Hepatocyte (in vitro differentiated cells): ENCODE measurements around the gene HEXA. TPM values are rescaled to one million over a fixed set of nuclear protein-coding genes. Genes with fewer than 3 reads are reported as not detected.
"Not testable (repeated sequence)": the region's sequence is repeated elsewhere in the genome, so short reads cannot be mapped to it uniquely, and the experiment has no call there.

Experiments used
- DNase-seq: peaks from one replicate; pipeline ENCODE4 v3.0.0-alpha.2; 2016; ENCODE audit warnings: low spot score
- H2AFZ ChIP-seq: fragments of 200-600 bp; sonication (generic); 2 replicates; pipeline ENCODE4 v1.6.0; 2016; ENCODE audit warnings: antibody characterized with exemption, mild to moderate bottlenecking
- H3K27ac ChIP-seq: fragments of 200-600 bp; sonication (generic); 2 replicates; pipeline ENCODE4 v1.5.1; 2016; ENCODE audit warnings: mild to moderate bottlenecking
- H3K27me3 ChIP-seq: fragments of 200-600 bp; sonication (generic); 2 replicates; pipeline ENCODE4 v1.6.1; 2016
- H3K36me3 ChIP-seq: fragments of 200-600 bp; sonication (generic); replicated peaks from 2 replicates; pipeline ENCODE4 v1.5.1; 2016; ENCODE audit warnings: low read depth; ENCODE audit not compliant: insufficient read depth
- H3K4me1 ChIP-seq: fragments of 200-600 bp; sonication (generic); 2 replicates; pipeline ENCODE4 v1.5.1; 2016; ENCODE audit warnings: mild to moderate bottlenecking, moderate library complexity; ENCODE audit not compliant: insufficient read depth
- H3K4me2 ChIP-seq: fragments of 200-600 bp; sonication (generic); 2 replicates; pipeline ENCODE4 v1.6.0; 2016
- H3K4me3 ChIP-seq: fragments of 200-600 bp; sonication (generic); 2 replicates; pipeline ENCODE4 v1.5.1; 2016; ENCODE audit warnings: mild to moderate bottlenecking
- H3K79me2 ChIP-seq: fragments of 200-600 bp; sonication (generic); 2 replicates; pipeline ENCODE4 v1.6.0; 2017; ENCODE audit warnings: mild to moderate bottlenecking
- H3K9me2 ChIP-seq: fragments of 200-600 bp; sonication (generic); replicated peaks from 2 replicates; pipeline ENCODE4 v1.6.0; 2017; ENCODE audit warnings: mild to moderate bottlenecking; ENCODE audit not compliant: insufficient read depth
- H3K9me3 ChIP-seq: fragments of 200-600 bp; sonication (generic); 2 replicates; pipeline ENCODE4 v1.5.1; 2016; ENCODE audit warnings: low read depth, mild to moderate bottlenecking
- H4K20me1 ChIP-seq: fragments of 200-600 bp; sonication (generic); 2 replicates; pipeline ENCODE4 v1.6.0; 2016; ENCODE audit warnings: mild to moderate bottlenecking; ENCODE audit not compliant: insufficient read depth, poor library complexity, severe bottlenecking
- EZH2 ChIP-seq: fragments of 200-600 bp; sonication (generic); IDR thresholded peaks from 2 replicates; pipeline ENCODE4 v1.6.1; 2016; ENCODE audit warnings: antibody characterized with exemption, mild to moderate bottlenecking, borderline replicate concordance
- EZH2phosphoT487 ChIP-seq: fragments of 200-600 bp; sonication (generic); IDR thresholded peaks from one replicate; pipeline ENCODE4 v1.6.1; 2018; ENCODE audit warnings: antibody characterized with exemption, mild to moderate bottlenecking, low read depth, moderate library complexity; ENCODE audit not compliant: unreplicated experiment, severe bottlenecking
- WGBS: methylation state at CpG from one replicate; pipeline ENCODE4 v1.1.6; 2016; ENCODE audit warnings: low lambda C conversion rate; ENCODE audit errors: missing lambda C conversion rate; 5-methylcytosine and 5-hydroxymethylcytosine counted together
- polyA plus RNA-seq: library from polyadenylated mRNA; unstranded; fragments of >200 nt; fragmentation: Nextera tagmentation; extraction: Ambion mirVana; gene quantifications from 2 replicates; pipeline ENCODE4 v1.2.1, GENCODE V29; 2016
- total RNA-seq: library from RNA; depleted of rRNA; stranded (reverse); fragments of >200 nt; gene quantifications from 2 replicates; pipeline ENCODE4 v1.2.3, GENCODE V29; 2014
- TF ChIP-seq, protein P1 (sequence below): fragments of 200-600 bp; sonication (generic); IDR thresholded peaks from 2 replicates; pipeline ENCODE4 v1.5.1; 2016; ENCODE audit warnings: antibody characterized with exemption, mild to moderate bottlenecking; ENCODE audit not compliant: poor library complexity

Gene HEXA
- total and polyA plus RNA-seq, 2 experiments from 2014 or later, result 180 to 286 TPM

DNA sequence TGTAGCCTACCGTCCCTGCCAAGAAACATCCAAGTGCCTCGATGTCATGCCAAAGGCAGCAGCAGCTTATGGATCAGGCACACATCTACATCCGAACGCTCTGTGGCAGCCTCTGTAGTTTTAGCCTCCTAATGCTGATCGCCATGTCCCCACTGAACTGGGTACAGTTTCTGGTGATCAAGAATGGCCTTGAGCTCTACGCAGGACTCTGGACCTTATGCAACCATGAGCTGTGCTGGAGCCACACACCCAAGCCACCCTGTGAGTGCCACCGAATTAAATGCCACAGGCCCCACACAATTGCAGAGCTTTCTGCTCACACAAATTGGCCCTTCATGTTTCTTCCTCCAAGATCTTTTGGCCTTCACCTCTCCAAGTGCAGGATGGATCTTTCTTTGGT is 22.8 kb upstream of the HEXA start:
- H3K9me3 ChIP-seq, result no peaks in the 10 kb centered on the region
- H3K4me2 ChIP-seq, result no peak overlapping the region
- no peaks in the 10 kb centered on the region for H4K20me1 ChIP-seq
- 85% methylated on average over 7 of the region's 7 CpGs for WGBS
- H3K4me1 ChIP-seq, result no peaks in the 10 kb centered on the region
- TF ChIP-seq, protein P1, sequence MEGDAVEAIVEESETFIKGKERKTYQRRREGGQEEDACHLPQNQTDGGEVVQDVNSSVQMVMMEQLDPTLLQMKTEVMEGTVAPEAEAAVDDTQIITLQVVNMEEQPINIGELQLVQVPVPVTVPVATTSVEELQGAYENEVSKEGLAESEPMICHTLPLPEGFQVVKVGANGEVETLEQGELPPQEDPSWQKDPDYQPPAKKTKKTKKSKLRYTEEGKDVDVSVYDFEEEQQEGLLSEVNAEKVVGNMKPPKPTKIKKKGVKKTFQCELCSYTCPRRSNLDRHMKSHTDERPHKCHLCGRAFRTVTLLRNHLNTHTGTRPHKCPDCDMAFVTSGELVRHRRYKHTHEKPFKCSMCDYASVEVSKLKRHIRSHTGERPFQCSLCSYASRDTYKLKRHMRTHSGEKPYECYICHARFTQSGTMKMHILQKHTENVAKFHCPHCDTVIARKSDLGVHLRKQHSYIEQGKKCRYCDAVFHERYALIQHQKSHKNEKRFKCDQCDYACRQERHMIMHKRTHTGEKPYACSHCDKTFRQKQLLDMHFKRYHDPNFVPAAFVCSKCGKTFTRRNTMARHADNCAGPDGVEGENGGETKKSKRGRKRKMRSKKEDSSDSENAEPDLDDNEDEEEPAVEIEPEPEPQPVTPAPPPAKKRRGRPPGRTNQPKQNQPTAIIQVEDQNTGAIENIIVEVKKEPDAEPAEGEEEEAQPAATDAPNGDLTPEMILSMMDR, result no peak
- no peak for TF ChIP-seq EZH2
- TF ChIP-seq EZH2phosphoT487, result no peak
- DNase-seq, result no peak
- no peak overlapping the region for H2AFZ ChIP-seq
- H3K9me2 ChIP-seq, result no peaks in the 10 kb centered on the region
- H3K27me3 ChIP-seq, result peaks cover 17% of the 10 kb centered on the region
- H3K27ac ChIP-seq, result no peak overlapping the region
- no peaks in the 10 kb centered on the region for H3K79me2 ChIP-seq
- no peak overlapping the region for H3K4me3 ChIP-seq
- H3K36me3 ChIP-seq, result no peaks in the 10 kb centered on the region

GRCh38 chr15:72397796-72398588 is 22.2 kb upstream of the HEXA start, which contains the start of gene TMEM202:
Gene TMEM202, plus strand, starts transcription at chr15:72398305. Its CDS starts 22 bp downstream, at chr15:72398327.
- no peak within 1 kb of the TSS for H3K27ac ChIP-seq
- WGBS, result 77% methylated on average over 4 of the region's 4 CpGs

DNA sequence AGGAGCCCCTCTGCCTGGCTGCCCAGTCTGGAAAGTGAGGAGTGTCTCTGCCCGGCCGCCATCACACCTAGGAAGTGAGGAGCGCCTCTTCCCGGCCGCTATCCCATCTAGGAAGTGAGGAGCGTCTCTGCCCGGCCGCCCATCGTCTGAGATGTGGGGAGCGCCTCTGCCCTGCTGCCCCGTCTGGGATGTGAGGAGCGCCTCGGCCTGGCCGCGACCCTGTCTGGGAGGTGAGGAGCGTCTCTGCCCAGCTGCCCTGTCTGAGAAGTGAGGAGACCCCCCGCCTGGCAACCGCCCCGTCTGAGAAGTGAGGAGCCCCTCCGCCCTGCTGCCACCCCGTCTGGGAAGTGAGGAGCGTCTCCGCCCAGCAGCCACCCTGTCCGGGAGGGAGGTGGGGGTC is 20.5 kb upstream of the HEXA start:
- not testable (repeated sequence) for H2AFZ ChIP-seq, H3K27ac ChIP-seq, H3K4me1 ChIP-seq, H3K9me2 ChIP-seq, H3K4me2 ChIP-seq, DNase-seq, H3K9me3 ChIP-seq, H4K20me1 ChIP-seq, H3K79me2 ChIP-seq, H3K27me3 ChIP-seq, H3K4me3 ChIP-seq, H3K36me3 ChIP-seq
- no CpG with 5 or more reads among the region's 24 CpGs for WGBS

More at GRCh38 chr15:72397796-72398588, 22.2 kb upstream of the HEXA start, which contains the start of gene TMEM202:
- no peak within 1 kb of the TSS for H3K4me2 ChIP-seq
- H3K36me3 ChIP-seq, result no peaks in the 10 kb centered on the region
- no peaks in the 10 kb centered on the region for H4K20me1 ChIP-seq
- H3K4me1 ChIP-seq, result no peaks in the 10 kb centered on the region
- no peaks in the 10 kb centered on the region for H3K79me2 ChIP-seq
- H3K9me3 ChIP-seq, result no peaks in the 10 kb centered on the region
- H2AFZ ChIP-seq, result no peak within 1 kb of the TSS
- H3K4me3 ChIP-seq, result no peak within 1 kb of the TSS
- TF ChIP-seq, protein P1, result no peak
- TF ChIP-seq EZH2phosphoT487, result no peak
- TF ChIP-seq EZH2, result no peak
- DNase-seq, result no peak
- H3K27me3 ChIP-seq, result peaks cover 10% of the 10 kb centered on the region
- H3K9me2 ChIP-seq, result no peaks in the 10 kb centered on the region

DNA sequence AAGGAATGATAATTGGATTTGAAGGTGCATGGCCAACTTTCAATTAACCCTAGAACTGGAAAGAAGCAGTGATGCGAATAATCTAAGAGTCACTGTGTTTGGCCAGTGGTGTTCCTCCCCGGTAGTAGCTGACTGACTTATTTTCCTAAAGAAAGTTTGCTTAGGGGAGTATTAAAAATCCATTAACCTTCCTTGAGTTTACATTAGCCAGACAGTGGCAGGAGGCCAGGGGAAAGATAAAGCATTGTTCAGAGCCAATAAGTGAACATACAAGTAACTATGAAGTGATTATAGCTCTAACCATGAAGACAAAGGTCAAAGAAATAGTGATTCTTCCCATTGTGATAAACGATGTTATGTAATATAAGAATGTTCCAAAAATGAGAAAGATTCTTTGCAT is 13.4 kb upstream of the HEXA start:
- no peak overlapping the region for H3K4me2 ChIP-seq
- TF ChIP-seq EZH2phosphoT487, result no peak
- no peak for TF ChIP-seq EZH2
- TF ChIP-seq, protein P1, result no peak
- DNase-seq, result no peak
- H3K9me2 ChIP-seq, result no peaks in the 10 kb centered on the region
- H3K27me3 ChIP-seq, result peaks cover 24% of the 10 kb centered on the region
- H3K27ac ChIP-seq, result no peak overlapping the region
- H2AFZ ChIP-seq, result no peak overlapping the region
- H3K4me3 ChIP-seq, result no peak overlapping the region
- H3K4me1 ChIP-seq, result no peaks in the 10 kb centered on the region
- no peaks in the 10 kb centered on the region for H3K79me2 ChIP-seq
- no peaks in the 10 kb centered on the region for H3K36me3 ChIP-seq
- no peaks in the 10 kb centered on the region for H3K9me3 ChIP-seq
- 62% methylated on average over 3 of the region's 3 CpGs for WGBS
- no peaks in the 10 kb centered on the region for H4K20me1 ChIP-seq
